ENCODE measurements around the gene DONSON.

DNA sequence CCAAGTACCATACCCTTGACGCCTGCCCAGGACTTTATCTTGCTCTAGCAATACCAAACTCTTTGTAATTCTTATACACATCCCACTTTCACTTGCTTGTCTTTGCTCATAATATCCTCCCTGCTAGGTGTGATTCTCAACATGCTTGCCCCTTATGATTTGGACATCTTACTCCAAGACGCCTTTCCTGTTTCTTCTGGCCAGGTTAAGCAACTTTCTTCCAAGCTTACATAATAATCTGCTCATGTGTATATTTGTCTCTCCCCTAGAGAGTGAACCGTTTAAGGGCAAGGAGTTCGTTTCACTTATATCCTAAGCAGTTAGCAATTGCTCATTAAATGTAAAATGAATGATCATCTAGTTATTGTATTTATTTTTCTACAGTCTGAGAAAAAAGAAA lies 31.2 kb upstream of the DONSON start:
- TF ChIP-seq SNRNP70 (IDR thresholded peaks at IDR 0.05; ENCODE audit: low read depth, low read length) = no peak
- TF ChIP-seq ZNF232 (CRISPR knock-in tag; IDR thresholded peaks at IDR 0.05; ENCODE audit: borderline replicate concordance) = no peak
- TF ChIP-seq RAD21 (CRISPR knock-in tag; IDR thresholded peaks at IDR 0.05) = no peak
